A549 (cell line): ENCODE data around the gene RIPOR2.

Source experiments
- CHD4 ChIP-seq: fragments of 200-600 bp; sonication (generic); IDR thresholded peaks from 2 replicates; pipeline ENCODE4 v1.6.1; 2016; ENCODE audit warnings: antibody characterized with exemption, mild to moderate bottlenecking, borderline replicate concordance
- CTCF ChIP-seq: fragments of >200 bp; sonication (Bioruptor Twin); formaldehyde crosslinking; IDR thresholded peaks from 3 replicates; pipeline ENCODE4 v1.5.1; 2016
- HEYL ChIP-seq: fragments of 250-450 bp; sonication (Bioruptor Pico); IDR thresholded peaks from 2 replicates; pipeline ENCODE4 v1.8.0; 2021; ENCODE audit warnings: mild to moderate bottlenecking, moderate library complexity
- HOXB5 ChIP-seq: fragments of 250-450 bp; sonication (Bioruptor Pico); IDR thresholded peaks from 2 replicates; pipeline ENCODE4 v1.5.0; 2020; ENCODE audit warnings: mild to moderate bottlenecking, moderate library complexity
- JUNB ChIP-seq: fragments of >200 bp; sonication (Bioruptor Twin); formaldehyde crosslinking; IDR thresholded peaks from 2 replicates; pipeline ENCODE4 v1.6.1; 2016
- KDM5A ChIP-seq: fragments of 200-600 bp; sonication (generic); IDR thresholded peaks from 2 replicates; pipeline ENCODE4 v1.6.1; 2016; ENCODE audit warnings: antibody characterized with exemption, mild to moderate bottlenecking
- PHF8 ChIP-seq: fragments of 200-600 bp; sonication (generic); IDR thresholded peaks from 2 replicates; pipeline ENCODE4 v1.6.1; 2016; ENCODE audit warnings: low read depth, mild to moderate bottlenecking, antibody characterized with exemption, moderate library complexity, borderline replicate concordance
- REST ChIP-seq: fragments of 200-600 bp; sonication (generic); IDR thresholded peaks from 2 replicates; pipeline ENCODE4 v1.6.1; 2016; ENCODE audit warnings: antibody characterized with exemption, mild to moderate bottlenecking, moderate library complexity
- RNF2 ChIP-seq: fragments of 200-600 bp; sonication (generic); IDR thresholded peaks from 2 replicates; pipeline ENCODE4 v1.6.1; 2016; ENCODE audit warnings: low read depth, mild to moderate bottlenecking, antibody characterized with exemption, moderate library complexity, borderline replicate concordance

DNA sequence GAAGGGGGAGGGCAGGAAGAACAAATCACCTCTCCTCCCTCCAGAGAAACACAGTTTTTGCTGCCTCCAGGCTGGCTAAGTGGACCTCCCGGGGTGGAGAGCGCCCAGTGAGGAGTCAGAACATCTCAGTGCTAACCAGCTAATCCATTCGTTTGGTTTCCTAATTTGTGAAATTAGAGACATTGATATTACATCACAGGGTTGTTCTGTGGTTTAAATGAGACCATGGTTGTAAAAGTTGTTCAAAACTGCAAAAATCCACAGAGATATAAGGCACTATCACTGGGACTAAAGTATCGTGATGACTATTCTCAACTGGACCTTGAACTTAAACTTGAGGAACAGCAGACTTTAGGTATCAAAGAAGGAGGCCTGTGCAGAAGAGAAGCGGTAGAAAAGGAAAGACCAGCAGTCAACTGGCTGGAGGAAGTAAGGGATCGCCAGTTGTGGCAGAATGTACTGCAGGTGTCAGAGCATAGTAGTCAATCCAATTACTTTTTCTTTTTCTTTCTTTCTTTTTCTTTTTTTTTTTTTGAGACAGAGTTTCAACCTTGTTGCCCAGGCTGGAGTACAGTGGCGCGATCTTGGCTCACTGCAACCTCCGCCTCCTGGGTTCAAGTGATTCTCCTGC lies 33.9 kb downstream of the RIPOR2 start:
- TF ChIP-seq CTCF = no peak
- TF ChIP-seq HOXB5 (CRISPR knock-in tag) = no peak
- no peak for TF ChIP-seq CHD4
- TF ChIP-seq RNF2 = no peak
- TF ChIP-seq PHF8 = no peak
- TF ChIP-seq KDM5A = no peak
- TF ChIP-seq HEYL = no peak
- TF ChIP-seq JUNB = no peak
- TF ChIP-seq REST = no peak
